ENCODE measurements around the gene MRPS18B.

GRCh38 chr6:30614843-30615218 is 2.8 kb upstream of the MRPS18B start:
- TF ChIP-seq EZH2 (IDR thresholded peaks at IDR 0.05; ENCODE audit: borderline replicate concordance, low read length) = no peak
- TF ChIP-seq CTCF (conservative IDR thresholded peaks at IDR 0.05 in 1 of 2, IDR thresholded peaks at IDR 0.05 in 1 of 2; ENCODE audit: extremely low read depth in 1 of 2, insufficient read depth in 1 of 2, low read depth in 1 of 2, low read length in 2 of 2) = no peak

Measured in mammary epithelial cell (primary cell).